GM23248 (cell line): ENCODE results near the gene DSG2. TPM values are rescaled to one million over a fixed set of nuclear protein-coding genes. Genes with fewer than 3 reads are reported as not detected.

Experiments used
- DNase-seq: peaks from one replicate; pipeline ENCODE4 v3.0.0-alpha.2; 2015
- H2AFZ ChIP-seq: fragments of 200-600 bp; sonication (generic); 2 replicates; pipeline ENCODE4 v1.6.1; 2016; ENCODE audit warnings: antibody characterized with exemption
- H3F3A ChIP-seq: fragments of 200-600 bp; sonication (generic); 2 replicates; pipeline ENCODE4 v1.6.1; 2016; ENCODE audit warnings: mild to moderate bottlenecking, antibody characterized with exemption, mixed run types; ENCODE audit not compliant: insufficient read depth
- H3K27ac ChIP-seq: fragments of 200-600 bp; sonication (generic); 2 replicates; pipeline ENCODE4 v1.5.1; 2016; ENCODE audit warnings: mild to moderate bottlenecking
- H3K27me3 ChIP-seq: fragments of 200-600 bp; sonication (generic); replicated peaks from 2 replicates; pipeline ENCODE4 v1.6.1; 2016; ENCODE audit warnings: mild to moderate bottlenecking; ENCODE audit not compliant: insufficient read depth
- H3K36me3 ChIP-seq: fragments of 200-600 bp; sonication (generic); 2 replicates; pipeline ENCODE4 v1.6.1; 2016; ENCODE audit warnings: low read depth, mild to moderate bottlenecking
- H3K4me1 ChIP-seq: fragments of 200-600 bp; sonication (generic); 2 replicates; pipeline ENCODE4 v1.6.1; 2016; ENCODE audit warnings: mild to moderate bottlenecking; ENCODE audit not compliant: insufficient read depth
- H3K4me2 ChIP-seq: fragments of 200-600 bp; sonication (generic); one replicate; pipeline ENCODE4 v1.6.1; 2016; ENCODE audit warnings: mild to moderate bottlenecking; ENCODE audit not compliant: unreplicated experiment
- H3K4me3 ChIP-seq: fragments of 200-600 bp; sonication (generic); 2 replicates; pipeline ENCODE4 v1.5.1; 2016; ENCODE audit warnings: mild to moderate bottlenecking
- H3K79me2 ChIP-seq: fragments of 200-600 bp; sonication (generic); 2 replicates; pipeline ENCODE4 v1.6.1; 2016; ENCODE audit warnings: mild to moderate bottlenecking; ENCODE audit not compliant: insufficient read depth
- H3K9ac ChIP-seq: fragments of 200-600 bp; sonication (generic); 2 replicates; pipeline ENCODE4 v1.6.1; 2016; ENCODE audit warnings: mild to moderate bottlenecking
- H3K9me2 ChIP-seq: fragments of 200-600 bp; sonication (generic); 2 replicates; pipeline ENCODE4 v1.6.1; 2016; ENCODE audit warnings: mixed run types, mild to moderate bottlenecking, moderate library complexity; ENCODE audit not compliant: insufficient read depth
- H3K9me3 ChIP-seq: fragments of 200-600 bp; sonication (generic); one replicate; pipeline ENCODE4 v1.6.1; 2017; ENCODE audit warnings: low read depth
- H4K20me1 ChIP-seq: fragments of 200-600 bp; sonication (generic); 2 replicates; pipeline ENCODE4 v1.6.0; 2016; ENCODE audit not compliant: insufficient read depth
- EZH2 ChIP-seq: fragments of 200-600 bp; sonication (generic); IDR thresholded peaks from 2 replicates; pipeline ENCODE4 v1.6.1; 2018; ENCODE audit warnings: antibody characterized with exemption, mild to moderate bottlenecking; ENCODE audit not compliant: insufficient read depth, poor library complexity, severe bottlenecking
- EZH2phosphoT487 ChIP-seq: fragments of 200-600 bp; sonication (generic); IDR thresholded peaks from 2 replicates; pipeline ENCODE4 v1.6.1; 2018; ENCODE audit warnings: antibody characterized with exemption, moderate library complexity, mild to moderate bottlenecking, low read depth; ENCODE audit not compliant: insufficient read depth
- WGBS, 2 experiments: methylation state at CpG; one replicate each; pipeline ENCODE4 v1.1.6; 2015 to 2017; ENCODE audit warnings: low lambda C conversion rate in 2 of 2, low coverage in 1 of 2; ENCODE audit errors: missing lambda C conversion rate in 2 of 2; 5-methylcytosine and 5-hydroxymethylcytosine counted together
- in situ Hi-C: fragments of 300-500 bp; cut with MboI; formaldehyde crosslinking; loops from 2 replicates; pipeline ENCODE4 v1.15.0; 2020
- polyA plus RNA-seq: library from polyadenylated mRNA; unstranded; fragments of >200 nt; fragmentation: Nextera tagmentation; extraction: Ambion mirVana; gene quantifications from 2 replicates; pipeline ENCODE4 v1.2.1, GENCODE V29; 2016
- total RNA-seq: library from RNA; depleted of rRNA; stranded (reverse); fragments of >200 nt; shearing (Covaris generic); gene quantifications from 2 replicates; pipeline ENCODE4 v1.2.3, GENCODE V29; 2014

DSG2 gene
- total and polyA plus RNA-seq, 2 experiments from 2014 or later, result under 0.01 TPM; not detected in 1

GRCh38 chr18:31516437-31516836, 18.5 kb downstream of the DSG2 start:
- H3K9ac ChIP-seq, result no peak overlapping the region
- in situ Hi-C loops, result no loop called here
- TF ChIP-seq EZH2 (no peak), EZH2phosphoT487 (no peak)
- no peaks in the 10 kb centered on the region for H3K4me1 ChIP-seq
- H3K4me3 ChIP-seq, result no peak overlapping the region
- H3K27ac ChIP-seq, result no peak overlapping the region
- no peaks in the 10 kb centered on the region for H3F3A ChIP-seq
- H3K79me2 ChIP-seq, result no peaks in the 10 kb centered on the region
- no peaks in the 10 kb centered on the region; the same call in 1 of the 2 replicates for H3K27me3 ChIP-seq
- no peak overlapping the region for H2AFZ ChIP-seq
- H4K20me1 ChIP-seq, result no peaks in the 10 kb centered on the region
- WGBS, 2 experiments, result 11 to 21% methylated on average over 3 of the region's 3 CpGs
- H3K9me3 ChIP-seq, result no peaks in the 10 kb centered on the region
- H3K36me3 ChIP-seq, result no peaks in the 10 kb centered on the region
- no peak for DNase-seq
- H3K4me2 ChIP-seq, result no peak overlapping the region
- no peaks in the 10 kb centered on the region for H3K9me2 ChIP-seq

- in situ Hi-C loops, result loop anchor here (25.0 kb wide), 1 partner anchor 89 kb away; the partner anchor contains the start of gene DSG3
- Histone ChIP-seq H4K20me1 (no peaks in the 10 kb centered on the region), H3K27me3 (no peaks in the 10 kb centered on the region), H3K27ac (no peak overlapping the region), H3K36me3 (no peaks in the 10 kb centered on the region), H3K4me1 (no peaks in the 10 kb centered on the region), H3K79me2 (no peaks in the 10 kb centered on the region), H2AFZ (no peak overlapping the region), H3K9me2 (no peaks in the 10 kb centered on the region), H3F3A (no peaks in the 10 kb centered on the region), H3K4me2 (no peak overlapping the region), H3K4me3 (no peak overlapping the region), H3K9ac (no peak overlapping the region), H3K9me3 (no peaks in the 10 kb centered on the region)
- TF ChIP-seq EZH2phosphoT487 (no peak), EZH2 (no peak)
- 28 to 35% methylated on average over 7 of the region's 7 CpGs for WGBS, 2 experiments
- DNase-seq, result no peak
Observed at GRCh38 chr18:31526374-31526773, 28.4 kb downstream of the DSG2 start.

- H3K4me3 ChIP-seq, result no peak overlapping the region
- H3K27ac ChIP-seq, result no peak overlapping the region
- H3K36me3 ChIP-seq, result no peaks in the 10 kb centered on the region
- H3K79me2 ChIP-seq, result no peaks in the 10 kb centered on the region
- no peak for DNase-seq
- no peak overlapping the region for H2AFZ ChIP-seq
- TF ChIP-seq EZH2phosphoT487 (no peak), EZH2 (no peak)
- H3K4me2 ChIP-seq, result no peak overlapping the region
- 3 to 10% methylated on average over 1 of the region's 1 CpG for WGBS, 2 experiments
- no peaks in the 10 kb centered on the region for H3K27me3 ChIP-seq
- H3K9me2 ChIP-seq, result no peaks in the 10 kb centered on the region
- H3F3A ChIP-seq, result no peaks in the 10 kb centered on the region
- no peaks in the 10 kb centered on the region for H4K20me1 ChIP-seq
- no peaks in the 10 kb centered on the region for H3K9me3 ChIP-seq
- no peaks in the 10 kb centered on the region for H3K4me1 ChIP-seq
- in situ Hi-C loops, result loop anchor here (25.0 kb wide), 1 partner anchor 96 kb away; the partner anchor contains the start of gene DSG3
- H3K9ac ChIP-seq, result no peak overlapping the region
Observed at GRCh38 chr18:31533236-31533635, 35.3 kb downstream of the DSG2 start.

- 72 to 73% methylated on average over 3 of the region's 3 CpGs for WGBS, 2 experiments
- no peaks in the 10 kb centered on the region for H3K4me1 ChIP-seq
- no peak for DNase-seq
- H3K27ac ChIP-seq, result no peak overlapping the region
- H3K27me3 ChIP-seq, result no peaks in the 10 kb centered on the region
- in situ Hi-C loops, result loop anchor here (25.0 kb wide), 1 partner anchor 102 kb away; the partner anchor contains the start of gene DSG3
- H4K20me1 ChIP-seq, result no peaks in the 10 kb centered on the region
- no peaks in the 10 kb centered on the region for H3F3A ChIP-seq
- no peak for TF ChIP-seq EZH2
- TF ChIP-seq EZH2phosphoT487, result no peak
- H3K4me2 ChIP-seq, result no peak overlapping the region
- no peaks in the 10 kb centered on the region for H3K9me3 ChIP-seq
- H2AFZ ChIP-seq, result no peak overlapping the region
- H3K9ac ChIP-seq, result no peak overlapping the region
- 0 out of 2 replicates have a peak, but pooled peaks cover 3% of the 10 kb centered on the region for H3K9me2 ChIP-seq
- no peaks in the 10 kb centered on the region for H3K79me2 ChIP-seq
- no peak overlapping the region for H3K4me3 ChIP-seq
- H3K36me3 ChIP-seq, result no peaks in the 10 kb centered on the region
Observed at GRCh38 chr18:31538837-31539236, 40.9 kb downstream of the DSG2 start.
